Immature natural killer cell (primary cell): Measurements from ENCODE around the gene SHISA6. TPM values are rescaled to one million over a fixed set of nuclear protein-coding genes. Genes with fewer than 3 reads are reported as not detected.

Experiments used
- DNase-seq, 3 donors: peaks; one replicate each; pipeline ENCODE4 v3.0.0; 2022; ENCODE audit warnings: mixed read lengths in 1 of 3
- H3K27ac Mint-ChIP-seq, 6 donors: one replicate each; pipeline ENCODE4 v1.8.0; 2020; ENCODE audit warnings: mixed read lengths in 6 of 6, mild to moderate bottlenecking in 5 of 6, inconsistent platforms in 4 of 6, moderate library complexity in 3 of 6
- H3K27me3 Mint-ChIP-seq, 3 donors: one replicate each; pipeline ENCODE4 v1.8.0; 2020 to 2021; ENCODE audit warnings: low read depth in 3 of 3, mild to moderate bottlenecking in 3 of 3, mixed read lengths in 3 of 3, moderate library complexity in 3 of 3, inconsistent platforms in 1 of 3
- H3K36me3 Mint-ChIP-seq, 3 donors: one replicate each; pipeline ENCODE4 v1.8.0; 2020; ENCODE audit warnings: mixed read lengths in 3 of 3, inconsistent platforms in 2 of 3, mild to moderate bottlenecking in 2 of 3
- H3K4me1 Mint-ChIP-seq, 2 donors: one replicate each; pipeline ENCODE4 v1.8.0; 2020; ENCODE audit warnings: inconsistent platforms in 2 of 2, mild to moderate bottlenecking in 2 of 2, mixed read lengths in 2 of 2, moderate library complexity in 1 of 2
- H3K4me3 Mint-ChIP-seq, 5 donors: one replicate each; pipeline ENCODE4 v1.8.0; 2020; ENCODE audit warnings: mild to moderate bottlenecking in 5 of 5, mixed read lengths in 5 of 5, inconsistent platforms in 3 of 5, moderate library complexity in 3 of 5
- H3K9me3 Mint-ChIP-seq, 6 donors: one replicate each; pipeline ENCODE4 v1.8.0; 2020; ENCODE audit warnings: mild to moderate bottlenecking in 6 of 6, mixed read lengths in 6 of 6, inconsistent platforms in 4 of 6, moderate library complexity in 3 of 6
- polyA plus RNA-seq, 3 donors: library from polyadenylated mRNA; unstranded; fragments of 300-500 nt; fragmentation: Illumina TruSeq; gene quantifications; one replicate each; pipeline ENCODE4 v1.2.3, GENCODE V29; 2021

Gene SHISA6
- polyA plus RNA-seq, 3 donors from 2014 or later, result not detected

- Mint-ChIP-seq H3K4me3 (no peak overlapping the region), H3K36me3 (no peaks in the 10 kb centered on the region), H3K27me3 (no peaks in the 10 kb centered on the region), H3K4me1 (no peaks in the 10 kb centered on the region), H3K9me3 (peaks cover 0 to 15% (median 6%) of the 10 kb centered on the region in 6 donors), H3K27ac (no peak overlapping the region)
- no peak for DNase-seq
Measured at GRCh38 chr17:11356371-11356770, 115.4 kb downstream of the SHISA6 start.

- Mint-ChIP-seq H3K4me3 (no peak overlapping the region), H3K27ac (no peak overlapping the region), H3K36me3 (no peaks in the 10 kb centered on the region), H3K4me1 (no peaks in the 10 kb centered on the region), H3K9me3 (peaks cover 0 to 11% (median 3%) of the 10 kb centered on the region in 6 donors), H3K27me3 (peaks cover 0 to 2% (median 0%) of the 10 kb centered on the region in 3 donors)
- DNase-seq, result no peak
Measured at GRCh38 chr17:11363565-11364117, 122.6 kb downstream of the SHISA6 start.

GRCh38 chr17:11366272-11366850 is 125.3 kb downstream of the SHISA6 start:
- H3K27ac Mint-ChIP-seq, result no peak overlapping the region
- no peak for DNase-seq
- H3K4me3 Mint-ChIP-seq, result no peak overlapping the region
- peaks cover 0 to 9% (median 2%) of the 10 kb centered on the region in 6 donors for H3K9me3 Mint-ChIP-seq
- H3K27me3 Mint-ChIP-seq, result peaks cover 0 to 2% (median 0%) of the 10 kb centered on the region in 3 donors
- no peaks in the 10 kb centered on the region for H3K4me1 Mint-ChIP-seq
- no peaks in the 10 kb centered on the region for H3K36me3 Mint-ChIP-seq

- H3K27me3 Mint-ChIP-seq, result peaks cover 0 to 2% (median 0%) of the 10 kb centered on the region in 3 donors
- no peak overlapping the region for H3K4me3 Mint-ChIP-seq
- peaks cover 0 to 6% (median 2%) of the 10 kb centered on the region in 6 donors for H3K9me3 Mint-ChIP-seq
- no peaks in the 10 kb centered on the region for H3K36me3 Mint-ChIP-seq
- H3K27ac Mint-ChIP-seq, result no peak overlapping the region
- H3K4me1 Mint-ChIP-seq, result no peaks in the 10 kb centered on the region
- DNase-seq, result no peak
Measured at GRCh38 chr17:11369575-11369974, 128.6 kb downstream of the SHISA6 start.

GRCh38 chr17:11372692-11373091 is 131.7 kb downstream of the SHISA6 start:
- Mint-ChIP-seq H3K36me3 (no peaks in the 10 kb centered on the region), H3K27me3 (peaks cover 0 to 2% (median 0%) of the 10 kb centered on the region in 3 donors), H3K4me1 (no peaks in the 10 kb centered on the region), H3K4me3 (no peak overlapping the region), H3K9me3 (peaks cover 0 to 7% (median 0%) of the 10 kb centered on the region in 6 donors), H3K27ac (no peak overlapping the region)
- DNase-seq, result no peak

- Mint-ChIP-seq H3K27me3 (peaks cover 0 to 2% (median 2%) of the 10 kb centered on the region in 3 donors), H3K4me3 (no peak overlapping the region), H3K9me3 (peaks cover 0 to 9% (median 3%) of the 10 kb centered on the region in 6 donors), H3K36me3 (peaks cover 0 to 3% (median 0%) of the 10 kb centered on the region in 3 donors), H3K27ac (no peak overlapping the region), H3K4me1 (no peaks in the 10 kb centered on the region)
- no peak for DNase-seq
Measured at GRCh38 chr17:11378506-11378905, 137.5 kb downstream of the SHISA6 start.

- H3K4me1 Mint-ChIP-seq, result no peaks in the 10 kb centered on the region
- peaks cover 0 to 3% (median 0%) of the 10 kb centered on the region in 3 donors for H3K36me3 Mint-ChIP-seq
- no peak for DNase-seq
- no peak overlapping the region for H3K4me3 Mint-ChIP-seq
- peaks cover 3 to 25% (median 7%) of the 10 kb centered on the region in 6 donors for H3K9me3 Mint-ChIP-seq
- H3K27me3 Mint-ChIP-seq, result peaks cover 0 to 2% (median 2%) of the 10 kb centered on the region in 3 donors
- no peak overlapping the region for H3K27ac Mint-ChIP-seq
Measured at GRCh38 chr17:11380761-11381160, 139.7 kb downstream of the SHISA6 start.

- Mint-ChIP-seq H3K27ac (no peak overlapping the region), H3K4me3 (no peak overlapping the region), H3K4me1 (no peaks in the 10 kb centered on the region), H3K27me3 (peaks cover 0 to 2% (median 2%) of the 10 kb centered on the region in 3 donors), H3K36me3 (peaks cover 0 to 3% (median 0%) of the 10 kb centered on the region in 3 donors), H3K9me3 (peaks cover 3 to 26% (median 11%) of the 10 kb centered on the region in 6 donors)
- no peak for DNase-seq
Measured at GRCh38 chr17:11383157-11383556, 142.1 kb downstream of the SHISA6 start.

GRCh38 chr17:11384131-11384530 is 143.1 kb downstream of the SHISA6 start:
- Mint-ChIP-seq H3K27me3 (peaks cover 0 to 2% (median 2%) of the 10 kb centered on the region in 3 donors), H3K9me3 (peaks cover 3 to 26% (median 11%) of the 10 kb centered on the region in 6 donors), H3K4me3 (no peak overlapping the region), H3K36me3 (peaks cover 0 to 3% (median 0%) of the 10 kb centered on the region in 3 donors), H3K27ac (no peak overlapping the region), H3K4me1 (no peaks in the 10 kb centered on the region)
- DNase-seq, result no peak

GRCh38 chr17:11387610-11388009 is 146.6 kb downstream of the SHISA6 start:
- Mint-ChIP-seq H3K27ac (no peak overlapping the region), H3K4me1 (no peaks in the 10 kb centered on the region), H3K4me3 (no peak overlapping the region), H3K36me3 (peaks cover 0 to 4% (median 0%) of the 10 kb centered on the region in 3 donors), H3K27me3 (peaks cover 0 to 2% (median 0%) of the 10 kb centered on the region in 3 donors), H3K9me3 (peaks cover 3 to 38% (median 9%) of the 10 kb centered on the region in 6 donors)
- no peak for DNase-seq

GRCh38 chr17:11388054-11388453 is 147.0 kb downstream of the SHISA6 start:
- no peak for DNase-seq
- peaks cover 4 to 36% (median 9%) of the 10 kb centered on the region in 6 donors for H3K9me3 Mint-ChIP-seq
- H3K27me3 Mint-ChIP-seq, result peaks cover 0 to 2% (median 1%) of the 10 kb centered on the region in 3 donors
- peaks cover 0 to 4% (median 0%) of the 10 kb centered on the region in 3 donors for H3K36me3 Mint-ChIP-seq
- no peak overlapping the region for H3K27ac Mint-ChIP-seq
- H3K4me1 Mint-ChIP-seq, result no peaks in the 10 kb centered on the region
- H3K4me3 Mint-ChIP-seq, result no peak overlapping the region

- peaks cover 0 to 2% (median 0%) of the 10 kb centered on the region in 3 donors for H3K27me3 Mint-ChIP-seq
- H3K9me3 Mint-ChIP-seq, result peaks cover 3 to 28% (median 5%) of the 10 kb centered on the region in 6 donors
- H3K27ac Mint-ChIP-seq, result no peak overlapping the region
- DNase-seq, result no peak
- H3K4me1 Mint-ChIP-seq, result no peaks in the 10 kb centered on the region
- peaks cover 0 to 4% (median 0%) of the 10 kb centered on the region in 3 donors for H3K36me3 Mint-ChIP-seq
- H3K4me3 Mint-ChIP-seq, result no peak overlapping the region
Measured at GRCh38 chr17:11389583-11389982, 148.6 kb downstream of the SHISA6 start.

GRCh38 chr17:11391134-11391533 is 150.1 kb downstream of the SHISA6 start:
- Mint-ChIP-seq H3K4me3 (no peak overlapping the region), H3K27me3 (peaks cover 0 to 2% (median 0%) of the 10 kb centered on the region in 3 donors), H3K9me3 (peaks cover 0 to 15% (median 4%) of the 10 kb centered on the region in 6 donors), H3K27ac (no peak overlapping the region), H3K4me1 (no peaks in the 10 kb centered on the region), H3K36me3 (peaks cover 0 to 4% (median 0%) of the 10 kb centered on the region in 3 donors)
- DNase-seq, result no peak

GRCh38 chr17:11404431-11405276 is 163.6 kb downstream of the SHISA6 start:
- Mint-ChIP-seq H3K27me3 (peaks cover 0 to 4% (median 0%) of the 10 kb centered on the region in 3 donors), H3K4me1 (no peaks in the 10 kb centered on the region), H3K27ac (no peak overlapping the region), H3K4me3 (no peak overlapping the region), H3K9me3 (peaks cover 7 to 34% (median 14%) of the 10 kb centered on the region in 6 donors), H3K36me3 (no peaks in the 10 kb centered on the region)
- DNase-seq, result no peak
